ENCODE data around the gene ARMC10.

DNA sequence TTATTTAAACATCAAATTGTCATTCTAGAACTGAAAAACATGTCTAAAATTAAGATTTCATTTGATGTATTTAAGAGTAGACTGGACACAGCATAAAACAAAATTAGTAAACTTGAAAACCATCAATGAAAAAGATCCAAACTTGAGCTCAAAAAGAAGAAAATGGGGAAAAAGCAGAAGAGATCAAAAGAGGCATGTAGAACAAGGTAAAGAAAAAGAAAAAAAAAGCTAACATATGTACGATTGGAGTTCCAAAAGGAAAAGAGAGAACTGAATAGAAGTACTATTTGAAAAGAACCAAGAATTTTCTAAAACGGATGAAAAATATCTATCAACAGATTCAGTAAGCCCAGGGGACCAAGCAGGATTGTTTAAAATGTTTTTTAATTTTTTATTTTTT lies 3.9 kb upstream of the ARMC10 start:
- no peak for TF ChIP-seq EP300 (conservative IDR thresholded peaks at IDR 0.05; ENCODE audit: poor library complexity, severe bottlenecking)
- TF ChIP-seq, protein P1, sequence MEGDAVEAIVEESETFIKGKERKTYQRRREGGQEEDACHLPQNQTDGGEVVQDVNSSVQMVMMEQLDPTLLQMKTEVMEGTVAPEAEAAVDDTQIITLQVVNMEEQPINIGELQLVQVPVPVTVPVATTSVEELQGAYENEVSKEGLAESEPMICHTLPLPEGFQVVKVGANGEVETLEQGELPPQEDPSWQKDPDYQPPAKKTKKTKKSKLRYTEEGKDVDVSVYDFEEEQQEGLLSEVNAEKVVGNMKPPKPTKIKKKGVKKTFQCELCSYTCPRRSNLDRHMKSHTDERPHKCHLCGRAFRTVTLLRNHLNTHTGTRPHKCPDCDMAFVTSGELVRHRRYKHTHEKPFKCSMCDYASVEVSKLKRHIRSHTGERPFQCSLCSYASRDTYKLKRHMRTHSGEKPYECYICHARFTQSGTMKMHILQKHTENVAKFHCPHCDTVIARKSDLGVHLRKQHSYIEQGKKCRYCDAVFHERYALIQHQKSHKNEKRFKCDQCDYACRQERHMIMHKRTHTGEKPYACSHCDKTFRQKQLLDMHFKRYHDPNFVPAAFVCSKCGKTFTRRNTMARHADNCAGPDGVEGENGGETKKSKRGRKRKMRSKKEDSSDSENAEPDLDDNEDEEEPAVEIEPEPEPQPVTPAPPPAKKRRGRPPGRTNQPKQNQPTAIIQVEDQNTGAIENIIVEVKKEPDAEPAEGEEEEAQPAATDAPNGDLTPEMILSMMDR (IDR thresholded peaks at IDR 0.05; ENCODE audit: poor library complexity, severe bottlenecking) = no peak
- TF ChIP-seq SMC3 (conservative IDR thresholded peaks at IDR 0.05; ENCODE audit: poor library complexity) = no peak
- TF ChIP-seq POLR2AphosphoS5 (IDR thresholded peaks at IDR 0.05) = no peak
- TF ChIP-seq TAF1 (IDR thresholded peaks at IDR 0.05; ENCODE audit: low read depth) = no peak
